GM12878 (cell line): ENCODE data around the gene MRPL37. TPM values are rescaled to one million over a fixed set of nuclear protein-coding genes. Genes with fewer than 3 reads are reported as not detected.

ENCODE experiments used
- ATAC-seq: fragments of 200-7000 bp; cut with Tn5 transposase; 3 replicates; pipeline ENCODE4 v1.9.1; 2020; ENCODE audit warnings: mild to moderate bottlenecking, moderate library complexity
- BruUV-seq: library from RNA; stranded (reverse); fragments of 400-500 nt; replicated peaks from 2 replicates; lab custom pipeline; 2021; lab: Mats Ljungman, UMichigan
- CTCF ChIA-PET: fragments of 300-600 bp; sonication (Branson Sonifier 250); formaldehyde crosslinking; extraction: SDS; loops from one replicate; lab custom pipeline; 2021; ENCODE audit warnings: inconsistent platforms; lab: Yijun Ruan, JAX
- POLR2A ChIA-PET: fragments of 350-600 bp; formaldehyde crosslinking; extraction: SDS; loops from one replicate; lab custom pipeline; 2021; ENCODE audit warnings: inconsistent platforms; lab: Charles Lee
- RAD21 ChIA-PET: fragments of 300-600 bp; sonication (Branson Sonifier 250); formaldehyde crosslinking; loops from one replicate; lab custom pipeline; 2023; ENCODE audit warnings: antibody characterized with exemption; ENCODE audit not compliant: unreplicated experiment; lab: Charles Lee
- SMC1A ChIA-PET: fragments of 300-600 bp; sonication (Branson Sonifier 250); formaldehyde crosslinking; loops from one replicate; lab custom pipeline; 2023; ENCODE audit not compliant: unreplicated experiment, uncharacterized antibody; lab: Charles Lee
- DNase-seq: peaks from one replicate; pipeline ENCODE4 v3.0.0-alpha.2; 2011; ENCODE audit warnings: low read depth, low spot score
- FAIRE-seq: peaks from 3 replicates; lab custom pipeline; 2011; peaks lifted over from hg19 to GRCh38; lab: Jason Lieb, UNC
- H2AFZ ChIP-seq: 2 replicates; pipeline ENCODE4 v1.6.0; 2011; ENCODE audit warnings: low read depth, low read length, control low read depth; ENCODE audit not compliant: control insufficient read depth
- H3K27ac ChIP-seq: 2 replicates; pipeline ENCODE4 v1.5.1; 2011; ENCODE audit warnings: control low read depth; ENCODE audit not compliant: control insufficient read depth, insufficient read depth
- H3K27me3 ChIP-seq, 2 experiments: replicated peaks in 1 of 2; 2 replicates each; pipeline versions ENCODE4 v1.6.0 to v1.6.1; 2011; ENCODE audit warnings: low read length in 1 of 2; ENCODE audit not compliant: control insufficient read depth in 2 of 2, insufficient read depth in 2 of 2
- H3K36me3 ChIP-seq, 2 experiments: 2 replicates each; pipeline ENCODE4 v1.5.1; 2011; ENCODE audit warnings: low read length in 1 of 2; ENCODE audit not compliant: control insufficient read depth in 2 of 2, insufficient read depth in 2 of 2
- H3K4me1 ChIP-seq: 2 replicates; pipeline ENCODE4 v1.6.1; 2011; ENCODE audit warnings: mild to moderate bottlenecking, low read length, moderate library complexity, mixed read lengths; ENCODE audit not compliant: control insufficient read depth, insufficient read depth
- H3K4me2 ChIP-seq: 2 replicates; pipeline ENCODE4 v1.6.0; 2011; ENCODE audit warnings: control low read depth; ENCODE audit not compliant: control insufficient read depth, insufficient read depth
- H3K4me3 ChIP-seq: fragments of 200-600 bp; sonication (generic); 2 replicates; pipeline ENCODE4 v1.5.1; 2016
- H3K79me2 ChIP-seq: 2 replicates; pipeline ENCODE4 v1.6.0; 2011; ENCODE audit warnings: low read length; ENCODE audit not compliant: control insufficient read depth, insufficient read depth
- H3K9ac ChIP-seq: 2 replicates; pipeline ENCODE4 v1.8.0; 2011; ENCODE audit warnings: low read length, control low read depth, mixed read lengths; ENCODE audit not compliant: control insufficient read depth, insufficient read depth
- H3K9me3 ChIP-seq: replicated peaks from 3 replicates; pipeline ENCODE4 v1.5.1; 2011; ENCODE audit warnings: mild to moderate bottlenecking, low read length; ENCODE audit not compliant: control insufficient read depth, insufficient read depth
- H4K20me1 ChIP-seq: 2 replicates; pipeline ENCODE4 v1.6.0; 2011; ENCODE audit not compliant: control insufficient read depth, insufficient read depth
- BHLHE40 ChIP-seq, 2 experiments: fragments of 450-650 bp in 1 of 2; IDR thresholded peaks; 2 replicates each; pipeline ENCODE4 v1.6.1; 2011 to 2017; ENCODE audit warnings: low read depth in 2 of 2, borderline replicate concordance in 1 of 2, improper control_type of control experiment in 1 of 2, low read length in 1 of 2, mild to moderate bottlenecking in 1 of 2
- BMI1 ChIP-seq: fragments of 450-650 bp; IDR thresholded peaks from 2 replicates; pipeline ENCODE4 v1.6.1; 2016; ENCODE audit warnings: mild to moderate bottlenecking, moderate library complexity, borderline replicate concordance
- CBFB ChIP-seq: IDR thresholded peaks from 2 replicates; pipeline ENCODE4 v1.6.1; 2016; ENCODE audit warnings: antibody characterized with exemption, low read depth
- EED ChIP-seq: sonication (generic); IDR thresholded peaks from 2 replicates; pipeline ENCODE4 v1.6.1; 2016; ENCODE audit warnings: antibody characterized with exemption, low read depth
- ESRRA ChIP-seq: IDR thresholded peaks from 2 replicates; pipeline ENCODE4 v1.6.1; 2012; ENCODE audit warnings: mild to moderate bottlenecking, low read length, improper control_type of control experiment
- FOXK2 ChIP-seq: fragments of 450-650 bp; IDR thresholded peaks from 2 replicates; pipeline ENCODE4 v1.6.1; 2017; ENCODE audit warnings: mild to moderate bottlenecking, moderate library complexity
- NFYB ChIP-seq: IDR thresholded peaks from 2 replicates; pipeline ENCODE4 v1.6.1; 2011; ENCODE audit warnings: low read depth, mild to moderate bottlenecking, low read length, improper control_type of control experiment, moderate library complexity; ENCODE audit not compliant: insufficient read depth
- RAD21 ChIP-seq: IDR thresholded peaks from 2 replicates; pipeline ENCODE4 v1.6.1; 2011; ENCODE audit warnings: mild to moderate bottlenecking, low read depth, low read length, moderate library complexity; ENCODE audit not compliant: insufficient read depth
- SMAD5 ChIP-seq: IDR thresholded peaks from 2 replicates; pipeline ENCODE4 v1.6.1; 2016; ENCODE audit warnings: antibody characterized with exemption, low read depth
- SPI1 ChIP-seq: IDR thresholded peaks from 2 replicates; pipeline ENCODE4 v1.6.1; 2011; ENCODE audit warnings: low read depth, mild to moderate bottlenecking, low read length, moderate library complexity, borderline replicate concordance; ENCODE audit not compliant: insufficient read depth
- SUPT20H ChIP-seq: IDR thresholded peaks from 2 replicates; pipeline ENCODE4 v1.6.1; 2011; ENCODE audit warnings: low read depth, mild to moderate bottlenecking, low read length, moderate library complexity, borderline replicate concordance; ENCODE audit not compliant: control insufficient read depth
- TCF12 ChIP-seq: IDR thresholded peaks from 2 replicates; pipeline ENCODE4 v1.6.1; 2011; ENCODE audit warnings: low read depth, mild to moderate bottlenecking, low read length
- YY1 ChIP-seq: IDR thresholded peaks from 2 replicates; pipeline ENCODE4 v1.6.1; 2011; ENCODE audit warnings: low read depth, mild to moderate bottlenecking, low read length
- ZBTB40 ChIP-seq: fragments of 450-650 bp; IDR thresholded peaks from 2 replicates; pipeline ENCODE4 v1.6.1; 2016; ENCODE audit warnings: mild to moderate bottlenecking, moderate library complexity, borderline replicate concordance
- WGBS: methylation state at CpG from one replicate; pipeline ENCODE4 v1.1.6; 2016; ENCODE audit warnings: low lambda C conversion rate; ENCODE audit not compliant: insufficient replicate concordance, insufficient coverage; ENCODE audit errors: missing lambda C conversion rate; 5-methylcytosine and 5-hydroxymethylcytosine counted together
- in situ Hi-C: fragments of 300-500 bp; cut with MboI; formaldehyde crosslinking; loops from 9 replicates; pipeline ENCODE4 v1.14.3; 2018; ENCODE audit warnings: mixed read lengths
- intact Hi-C: fragments of 100-400 bp; cut with micrococcal nuclease; formaldehyde crosslinking; loops from one replicate; pipeline ENCODE4 v1.14.2; 2022; ENCODE audit not compliant: unreplicated experiment
- polyA plus RNA-seq, 11 experiments: library from polyadenylated mRNA; depleted of rRNA in 4 of 11; unstranded in 6 of 11; stranded (reverse) in 5 of 11; fragments of >200 nt; fragmentation: Nextera tagmentation in 4 of 11; fragmentation: Illumina TruSeq in 1 of 11; extraction: Ambion mirVana in 4 of 11; extraction: Trizol in 1 of 11; gene quantifications; 1 replicate in 1 of 11; 2 replicates in 10 of 11; pipeline versions ENCODE4 v1.2.1 to v1.2.3, GENCODE V29; 2011 to 2016; ENCODE audit warnings: inconsistent platforms in 2 of 11, missing spikeins in 2 of 11, low read depth in 1 of 11
- total RNA-seq, 4 experiments: library from RNA; depleted of rRNA in 3 of 4; stranded (reverse); fragments of >200 nt in 3 of 4; fragmentation: Illumina TruSeq in 1 of 4; extraction: Trizol in 1 of 4; gene quantifications; 2 replicates each; pipeline versions ENCODE4 v1.2.1 to v1.2.3, GENCODE V29; 2013 to 2021

Gene MRPL37
- total and polyA plus RNA-seq, 10 of the 15 experiments (the other 5 are each of a cell fraction or from before 2014, with no cell fraction given): 41.4 to 217 (median 159) TPM

GRCh38 chr1:54153535-54154439 lies 46.2 kb upstream of the MRPL37 start:
- ChIA-PET RAD21 (no interaction called here), SMC1A (no interaction called here), CTCF (no interaction called here), POLR2A (no interaction called here)
- H3K4me2 ChIP-seq: no peak overlapping the region
- no peak overlapping the region for H3K9ac ChIP-seq
- no peak overlapping the region for H2AFZ ChIP-seq
- H3K4me1 ChIP-seq: no peaks in the 10 kb centered on the region
- in situ Hi-C loops (no loop called here), intact Hi-C loops (no loop called here)
- H3K4me3 ChIP-seq: no peak overlapping the region
- no peaks in the 10 kb centered on the region for H3K9me3 ChIP-seq
- no peak for TF ChIP-seq TCF12
- TF ChIP-seq YY1: no peak
- no peak for TF ChIP-seq ESRRA
- no peak for TF ChIP-seq BMI1
- no peak for TF ChIP-seq EED
- no peak for TF ChIP-seq CBFB
- TF ChIP-seq SPI1: no peak
- no peak for TF ChIP-seq RAD21
- TF ChIP-seq NFYB: no peak
- no peak for TF ChIP-seq SUPT20H
- no peak for TF ChIP-seq ZBTB40
- no peak for TF ChIP-seq FOXK2
- no peak for TF ChIP-seq SMAD5
- no peak for TF ChIP-seq BHLHE40 (IDR thresholded peaks at IDR 0.05; ENCODE audit: borderline replicate concordance in 1 of 2, low read depth in 2 of 2, low read length in 1 of 2)
- no peaks in the 10 kb centered on the region for H3K79me2 ChIP-seq
- WGBS: 49% methylated on average over 19 of the region's 19 CpGs
- no peaks in the 10 kb centered on the region for H4K20me1 ChIP-seq
- BruUV-seq: no TSS peak
- no peak for ATAC-seq
- H3K27ac ChIP-seq: no peak overlapping the region
- no peak for FAIRE-seq
- H3K27me3 ChIP-seq: no peaks in the 10 kb centered on the region
- DNase-seq: no peak
- no peaks in the 10 kb centered on the region for H3K36me3 ChIP-seq
